Uterus (tissue), 2 donors: ENCODE measurements around the gene EDN2.

Experiments used
- CTCF ChIP-seq, 4 experiments: fragments of 200-600 bp in 2 of 4; fragments of 450-650 bp in 2 of 4; sonication (generic) in 2 of 4; IDR thresholded peaks; one replicate each; pipeline ENCODE4 v1.5.1; 2016 to 2019; ENCODE audit warnings: antibody characterized with exemption in 4 of 4, mild to moderate bottlenecking in 2 of 4, moderate library complexity in 1 of 4
- POLR2A ChIP-seq, 2 donors: fragments of 450-650 bp; IDR thresholded peaks; one replicate each; pipeline ENCODE4 v1.6.1; 2016; ENCODE audit warnings: antibody characterized with exemption in 2 of 2, mild to moderate bottlenecking in 1 of 2, moderate library complexity in 1 of 2

- TF ChIP-seq POLR2A (IDR thresholded peaks at IDR 0.05): no peak
- TF ChIP-seq CTCF (IDR thresholded peaks at IDR 0.05): no peak
These were observed 22.4 kb downstream of the EDN2 start for GRCh38 chr1:41461790-41462679.
